Amygdala (tissue), 56 donors: ENCODE measurements around the gene PTPRN2.
A peak's percentile ranks its signal among the peaks of the same experiment; 100 is the strongest.

ENCODE experiments used
- DNase-seq, 56 donors: peaks; one replicate each; lab custom pipeline; 2025; lab: John Stamatoyannopoulos, UW

PTPRN2 gene

GRCh38 chr7:157646551-157646950, 941.1 kb downstream of the PTPRN2 start:
- DNase-seq, result no peak

- no peak for DNase-seq
Measured at GRCh38 chr7:157645539-157645938, 942.1 kb downstream of the PTPRN2 start.

GRCh38 chr7:157644946-157645345, 942.7 kb downstream of the PTPRN2 start:
- no peak for DNase-seq

GRCh38 chr7:157643525-157643970, 944.1 kb downstream of the PTPRN2 start:
- DNase-seq, result no peak

GRCh38 chr7:157641866-157642265, 945.8 kb downstream of the PTPRN2 start:
- DNase-seq, result no peak

GRCh38 chr7:157640144-157640543, 947.5 kb downstream of the PTPRN2 start:
- DNase-seq, result no peak

GRCh38 chr7:157638563-157638962, 949.1 kb downstream of the PTPRN2 start:
- DNase-seq, result no peak

- peak in 15 of 56 donors; percentile 17 to 56 (median 29) for DNase-seq
Measured at GRCh38 chr7:157637216-157637949, 950.2 kb downstream of the PTPRN2 start.

GRCh38 chr7:157635669-157636068, 952.0 kb downstream of the PTPRN2 start:
- no peak for DNase-seq

GRCh38 chr7:157635148-157635500, 952.5 kb downstream of the PTPRN2 start:
- DNase-seq, result no peak

- no peak for DNase-seq
Measured at GRCh38 chr7:157634401-157635147, 953.0 kb downstream of the PTPRN2 start.

- DNase-seq, result no peak
Measured at GRCh38 chr7:157633465-157634185, 954.0 kb downstream of the PTPRN2 start.

GRCh38 chr7:157630301-157630853, 957.2 kb downstream of the PTPRN2 start:
- DNase-seq, result no peak

- no peak for DNase-seq
Measured at GRCh38 chr7:157628456-157628855, 959.2 kb downstream of the PTPRN2 start.

- DNase-seq, result no peak
Measured at GRCh38 chr7:157627646-157628045, 960.0 kb downstream of the PTPRN2 start.

- DNase-seq, result no peak
Measured at GRCh38 chr7:157627033-157627432, 960.6 kb downstream of the PTPRN2 start.

GRCh38 chr7:157625973-157626742, 961.5 kb downstream of the PTPRN2 start:
- no peak for DNase-seq

- DNase-seq, result no peak
Measured at GRCh38 chr7:157623556-157623955, 964.1 kb downstream of the PTPRN2 start.

- no peak for DNase-seq
Measured at GRCh38 chr7:157622408-157623205, 965.0 kb downstream of the PTPRN2 start.
